Measurements from ENCODE around the gene PPP3CA.

DNA sequence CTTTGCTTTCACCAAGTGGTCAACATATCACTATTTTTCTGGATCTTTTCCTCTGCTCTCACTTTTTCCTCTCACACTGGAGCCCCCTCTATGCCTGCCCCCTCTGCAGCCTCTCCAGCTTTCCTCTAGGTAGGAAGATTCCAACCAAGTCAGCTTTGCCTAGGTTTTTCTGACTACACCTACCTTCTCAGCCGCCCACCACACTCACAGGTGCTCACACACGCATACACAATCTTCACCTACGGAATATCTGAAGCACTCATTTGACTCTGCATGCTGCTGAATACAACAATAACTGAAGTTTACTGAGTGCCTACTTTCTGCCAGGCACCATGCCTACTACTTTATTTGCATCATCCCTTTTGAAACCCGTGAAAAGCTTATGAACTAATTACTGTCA lies 328.0 kb downstream of the PPP3CA start:
- TF ChIP-seq EZH2 (IDR thresholded peaks at IDR 0.05) (no peak), POLR2AphosphoS5 (IDR thresholded peaks at IDR 0.05; ENCODE audit: borderline replicate concordance, low read depth, low read length) (no peak), FOXP2 (optimal IDR thresholded peaks at IDR 0.05; ENCODE audit: control extremely low read depth, extremely low read length, insufficient read depth) (no peak)

Measured in SK-N-MC (cell line).